GM12878 (cell line): Measurements from ENCODE around the gene SHC3. TPM values are rescaled to one million over a fixed set of nuclear protein-coding genes. Genes with fewer than 3 reads are reported as not detected.

Experiments used
- ATAC-seq: fragments of 200-7000 bp; cut with Tn5 transposase; 3 replicates; pipeline ENCODE4 v1.9.1; 2020; ENCODE audit warnings: mild to moderate bottlenecking, moderate library complexity
- BruUV-seq: library from RNA; stranded (reverse); fragments of 400-500 nt; replicated peaks from 2 replicates; lab custom pipeline; 2021; lab: Mats Ljungman, UMichigan
- CTCF ChIA-PET: fragments of 300-600 bp; sonication (Branson Sonifier 250); formaldehyde crosslinking; extraction: SDS; loops from one replicate; lab custom pipeline; 2021; ENCODE audit warnings: inconsistent platforms; lab: Yijun Ruan, JAX
- POLR2A ChIA-PET: fragments of 350-600 bp; formaldehyde crosslinking; extraction: SDS; loops from one replicate; lab custom pipeline; 2021; ENCODE audit warnings: inconsistent platforms; lab: Charles Lee
- RAD21 ChIA-PET: fragments of 300-600 bp; sonication (Branson Sonifier 250); formaldehyde crosslinking; loops from one replicate; lab custom pipeline; 2023; ENCODE audit warnings: antibody characterized with exemption; ENCODE audit not compliant: unreplicated experiment; lab: Charles Lee
- SMC1A ChIA-PET: fragments of 300-600 bp; sonication (Branson Sonifier 250); formaldehyde crosslinking; loops from one replicate; lab custom pipeline; 2023; ENCODE audit not compliant: unreplicated experiment, uncharacterized antibody; lab: Charles Lee
- DNase-seq: peaks from one replicate; pipeline ENCODE4 v3.0.0-alpha.2; 2011; ENCODE audit warnings: low read depth, low spot score
- FAIRE-seq: peaks from 3 replicates; lab custom pipeline; 2011; peaks lifted over from hg19 to GRCh38; lab: Jason Lieb, UNC
- H2AFZ ChIP-seq: 2 replicates; pipeline ENCODE4 v1.6.0; 2011; ENCODE audit warnings: low read depth, low read length, control low read depth; ENCODE audit not compliant: control insufficient read depth
- H3K27ac ChIP-seq: 2 replicates; pipeline ENCODE4 v1.5.1; 2011; ENCODE audit warnings: control low read depth; ENCODE audit not compliant: control insufficient read depth, insufficient read depth
- H3K27me3 ChIP-seq, 2 experiments: replicated peaks in 1 of 2; 2 replicates each; pipeline versions ENCODE4 v1.6.0 to v1.6.1; 2011; ENCODE audit warnings: low read length in 1 of 2; ENCODE audit not compliant: control insufficient read depth in 2 of 2, insufficient read depth in 2 of 2
- H3K36me3 ChIP-seq, 2 experiments: 2 replicates each; pipeline ENCODE4 v1.5.1; 2011; ENCODE audit warnings: low read length in 1 of 2; ENCODE audit not compliant: control insufficient read depth in 2 of 2, insufficient read depth in 2 of 2
- H3K4me1 ChIP-seq: 2 replicates; pipeline ENCODE4 v1.6.1; 2011; ENCODE audit warnings: mild to moderate bottlenecking, low read length, moderate library complexity, mixed read lengths; ENCODE audit not compliant: control insufficient read depth, insufficient read depth
- H3K4me2 ChIP-seq: 2 replicates; pipeline ENCODE4 v1.6.0; 2011; ENCODE audit warnings: control low read depth; ENCODE audit not compliant: control insufficient read depth, insufficient read depth
- H3K4me3 ChIP-seq: fragments of 200-600 bp; sonication (generic); 2 replicates; pipeline ENCODE4 v1.5.1; 2016
- H3K79me2 ChIP-seq: 2 replicates; pipeline ENCODE4 v1.6.0; 2011; ENCODE audit warnings: low read length; ENCODE audit not compliant: control insufficient read depth, insufficient read depth
- H3K9ac ChIP-seq: 2 replicates; pipeline ENCODE4 v1.8.0; 2011; ENCODE audit warnings: low read length, control low read depth, mixed read lengths; ENCODE audit not compliant: control insufficient read depth, insufficient read depth
- H3K9me3 ChIP-seq: replicated peaks from 3 replicates; pipeline ENCODE4 v1.5.1; 2011; ENCODE audit warnings: mild to moderate bottlenecking, low read length; ENCODE audit not compliant: control insufficient read depth, insufficient read depth
- H4K20me1 ChIP-seq: 2 replicates; pipeline ENCODE4 v1.6.0; 2011; ENCODE audit not compliant: control insufficient read depth, insufficient read depth
- BMI1 ChIP-seq: fragments of 450-650 bp; IDR thresholded peaks from 2 replicates; pipeline ENCODE4 v1.6.1; 2016; ENCODE audit warnings: mild to moderate bottlenecking, moderate library complexity, borderline replicate concordance
- CBFB ChIP-seq: IDR thresholded peaks from 2 replicates; pipeline ENCODE4 v1.6.1; 2016; ENCODE audit warnings: antibody characterized with exemption, low read depth
- CHD1 ChIP-seq: IDR thresholded peaks from 2 replicates; pipeline ENCODE4 v1.6.1; 2012; ENCODE audit warnings: low read depth, low read length, improper control_type of control experiment
- EED ChIP-seq: sonication (generic); IDR thresholded peaks from 2 replicates; pipeline ENCODE4 v1.6.1; 2016; ENCODE audit warnings: antibody characterized with exemption, low read depth
- FOS ChIP-seq: IDR thresholded peaks from 3 replicates; pipeline ENCODE4 v1.6.1; 2011; ENCODE audit warnings: borderline replicate concordance; ENCODE audit not compliant: insufficient read length; ENCODE audit errors: extremely low read depth
- MEF2A ChIP-seq: IDR thresholded peaks from 2 replicates; pipeline ENCODE4 v1.6.1; 2011; ENCODE audit warnings: low read depth, mild to moderate bottlenecking, low read length, moderate library complexity; ENCODE audit not compliant: insufficient read depth
- MTA3 ChIP-seq: IDR thresholded peaks from 2 replicates; pipeline ENCODE4 v1.6.1; 2012; ENCODE audit warnings: low read length, inconsistent platforms, borderline replicate concordance
- ZNF207 ChIP-seq: fragments of 450-650 bp; IDR thresholded peaks from 2 replicates; pipeline ENCODE4 v1.6.1; 2014; ENCODE audit warnings: antibody characterized with exemption, mild to moderate bottlenecking, borderline replicate concordance
- ZNF217 ChIP-seq: fragments of 450-650 bp; IDR thresholded peaks from 2 replicates; pipeline ENCODE4 v1.6.1; 2017; ENCODE audit warnings: antibody characterized with exemption, mild to moderate bottlenecking
- WGBS: methylation state at CpG from one replicate; pipeline ENCODE4 v1.1.6; 2016; ENCODE audit warnings: low lambda C conversion rate; ENCODE audit not compliant: insufficient replicate concordance, insufficient coverage; ENCODE audit errors: missing lambda C conversion rate; 5-methylcytosine and 5-hydroxymethylcytosine counted together
- in situ Hi-C: fragments of 300-500 bp; cut with MboI; formaldehyde crosslinking; loops from 9 replicates; pipeline ENCODE4 v1.14.3; 2018; ENCODE audit warnings: mixed read lengths
- intact Hi-C: fragments of 100-400 bp; cut with micrococcal nuclease; formaldehyde crosslinking; loops from one replicate; pipeline ENCODE4 v1.14.2; 2022; ENCODE audit not compliant: unreplicated experiment
- polyA plus RNA-seq, 11 experiments: library from polyadenylated mRNA; depleted of rRNA in 4 of 11; unstranded in 6 of 11; stranded (reverse) in 5 of 11; fragments of >200 nt; fragmentation: Nextera tagmentation in 4 of 11; fragmentation: Illumina TruSeq in 1 of 11; extraction: Ambion mirVana in 4 of 11; extraction: Trizol in 1 of 11; gene quantifications; 1 replicate in 1 of 11; 2 replicates in 10 of 11; pipeline versions ENCODE4 v1.2.1 to v1.2.3, GENCODE V29; 2011 to 2016; ENCODE audit warnings: inconsistent platforms in 2 of 11, missing spikeins in 2 of 11, low read depth in 1 of 11
- total RNA-seq, 4 experiments: library from RNA; depleted of rRNA in 3 of 4; stranded (reverse); fragments of >200 nt in 3 of 4; fragmentation: Illumina TruSeq in 1 of 4; extraction: Trizol in 1 of 4; gene quantifications; 2 replicates each; pipeline versions ENCODE4 v1.2.1 to v1.2.3, GENCODE V29; 2013 to 2021
- TF ChIP-seq, protein P1 (sequence below): fragments of 450-650 bp; formaldehyde crosslinking; IDR thresholded peaks from 2 replicates; pipeline ENCODE4 v1.4.0; 2020; ENCODE audit warnings: mild to moderate bottlenecking, moderate library complexity

Gene SHC3
- total and polyA plus RNA-seq, 10 of the 15 experiments (the other 5 are each of a cell fraction or from before 2014, with no cell fraction given): 0.01 to 0.06 TPM; not detected in 8

DNA sequence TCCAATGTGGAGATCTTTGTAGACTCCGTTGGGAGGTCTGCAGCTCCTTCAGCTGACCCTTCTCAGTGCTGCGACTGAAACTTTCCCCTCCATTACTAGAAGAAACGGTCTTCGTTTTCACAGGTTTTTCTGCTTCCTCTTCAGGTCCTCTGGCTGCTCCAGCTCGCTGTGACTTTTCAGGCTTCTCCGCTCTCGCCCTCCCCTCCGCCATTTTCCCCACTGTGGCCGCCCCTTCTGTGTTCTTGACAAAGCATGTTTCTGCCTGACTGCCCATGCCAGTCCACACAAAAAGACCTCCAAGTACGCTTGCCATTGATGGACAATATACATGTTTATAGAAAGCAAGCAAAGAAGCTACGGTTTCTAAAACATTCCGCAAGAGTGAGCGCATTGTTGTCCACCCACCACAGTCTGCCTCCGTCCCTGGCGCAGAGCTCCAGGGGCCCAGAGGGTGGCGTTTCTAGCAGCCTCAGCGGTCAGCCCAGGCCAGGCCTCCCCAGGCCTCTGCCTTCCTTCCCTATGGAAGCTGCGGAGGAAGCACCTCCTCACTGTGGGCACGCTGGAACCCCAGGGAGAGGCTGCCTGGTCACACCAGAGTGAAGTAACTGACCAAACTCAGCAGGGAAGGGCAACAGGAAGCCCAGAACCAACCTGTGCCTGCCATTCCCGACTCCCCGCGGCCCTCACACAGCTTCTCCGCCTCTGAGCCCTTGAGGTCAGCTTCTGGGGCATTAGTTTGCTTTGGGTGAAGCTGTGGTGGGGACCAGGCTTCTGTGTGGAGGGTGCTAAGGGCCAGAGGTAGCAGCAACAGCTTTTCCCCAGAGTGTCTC, 207.3 kb downstream of the SHC3 start:
- no peaks in the 10 kb centered on the region for H3K4me1 ChIP-seq
- intact Hi-C loops (no loop called here), in situ Hi-C loops (no loop called here)
- DNase-seq (no peak), FAIRE-seq (no peak)
- ChIA-PET SMC1A (no interaction called here), POLR2A (no interaction called here), RAD21 (no interaction called here), CTCF (no interaction called here)
- H3K79me2 ChIP-seq: no peaks in the 10 kb centered on the region
- H3K9me3 ChIP-seq: no peaks in the 10 kb centered on the region
- no peaks in the 10 kb centered on the region for H4K20me1 ChIP-seq
- TF ChIP-seq MTA3: no peak
- TF ChIP-seq, all 136 proteins: peak for 0
- Histone ChIP-seq H3K27ac (no peak overlapping the region), H2AFZ (no peak overlapping the region), H3K4me3 (no peak overlapping the region), H3K9ac (no peak overlapping the region), H3K36me3 (no peaks in the 10 kb centered on the region), H3K4me2 (no peak overlapping the region), H3K27me3 (no peaks in the 10 kb centered on the region)
- no TSS peak for BruUV-seq
- 61% methylated on average over 23 of the region's 23 CpGs for WGBS
- no peak for ATAC-seq

DNA sequence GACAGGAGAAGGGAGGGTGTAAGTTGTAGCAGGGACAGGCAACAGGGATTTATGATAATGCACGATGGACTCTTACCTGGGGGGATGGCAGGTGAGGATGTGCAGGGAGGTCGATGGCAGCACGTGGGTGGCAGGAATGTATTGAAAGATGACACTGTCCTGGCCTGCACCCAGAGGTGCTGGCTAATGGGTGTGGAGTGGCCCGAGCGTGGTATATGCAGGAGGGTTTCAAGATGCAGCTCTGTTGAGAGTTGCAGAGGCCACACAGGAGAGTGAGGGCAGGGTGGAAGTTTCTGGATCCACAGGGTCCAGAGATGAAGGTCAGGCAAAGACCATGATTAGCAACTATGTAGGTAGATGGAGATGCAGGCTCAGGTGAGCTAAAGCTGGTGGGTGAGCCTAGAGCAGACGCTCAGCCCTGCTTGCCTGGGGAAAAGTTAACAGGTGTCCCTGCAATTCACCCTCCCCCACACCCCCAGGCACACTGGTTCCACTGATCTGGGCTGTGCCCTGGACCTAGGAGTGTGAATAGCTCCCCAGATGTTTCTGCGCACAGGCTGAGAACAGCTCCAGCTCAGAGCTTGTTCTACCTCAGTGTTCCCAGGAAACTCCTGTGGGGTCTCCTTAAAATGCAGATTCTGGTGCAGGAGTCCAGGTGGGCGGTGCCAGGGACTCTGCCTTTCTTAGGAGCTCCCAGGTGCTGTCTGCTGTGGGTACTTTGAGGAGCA, 208.8 kb downstream of the SHC3 start:
- DNase-seq: no peak
- no peak overlapping the region for H3K9ac ChIP-seq
- no TSS peak for BruUV-seq
- CTCF ChIA-PET: no interaction called here
- H3K79me2 ChIP-seq: no peaks in the 10 kb centered on the region
- no peak for FAIRE-seq
- POLR2A ChIA-PET: no interaction called here
- no peak overlapping the region for H3K4me3 ChIP-seq
- H3K27ac ChIP-seq: no peak overlapping the region
- no peaks in the 10 kb centered on the region for H3K9me3 ChIP-seq
- no peak overlapping the region for H2AFZ ChIP-seq
- no peaks in the 10 kb centered on the region for H3K4me1 ChIP-seq
- no peaks in the 10 kb centered on the region for H3K27me3 ChIP-seq
- no peaks in the 10 kb centered on the region for H3K36me3 ChIP-seq
- RAD21 ChIA-PET: no interaction called here
- H3K4me2 ChIP-seq: no peak overlapping the region
- in situ Hi-C loops: no loop called here
- ATAC-seq: no peak
- no peaks in the 10 kb centered on the region for H4K20me1 ChIP-seq
- intact Hi-C loops: no loop called here
- SMC1A ChIA-PET: no interaction called here
- 17% methylated on average over 8 of the region's 8 CpGs for WGBS
- no peak for TF ChIP-seq EED
- TF ChIP-seq ZNF207: no peak
- TF ChIP-seq FOS: no peak
- TF ChIP-seq BMI1: no peak
- no peak for TF ChIP-seq MEF2A
- TF ChIP-seq CBFB: no peak
- TF ChIP-seq, protein P1, sequence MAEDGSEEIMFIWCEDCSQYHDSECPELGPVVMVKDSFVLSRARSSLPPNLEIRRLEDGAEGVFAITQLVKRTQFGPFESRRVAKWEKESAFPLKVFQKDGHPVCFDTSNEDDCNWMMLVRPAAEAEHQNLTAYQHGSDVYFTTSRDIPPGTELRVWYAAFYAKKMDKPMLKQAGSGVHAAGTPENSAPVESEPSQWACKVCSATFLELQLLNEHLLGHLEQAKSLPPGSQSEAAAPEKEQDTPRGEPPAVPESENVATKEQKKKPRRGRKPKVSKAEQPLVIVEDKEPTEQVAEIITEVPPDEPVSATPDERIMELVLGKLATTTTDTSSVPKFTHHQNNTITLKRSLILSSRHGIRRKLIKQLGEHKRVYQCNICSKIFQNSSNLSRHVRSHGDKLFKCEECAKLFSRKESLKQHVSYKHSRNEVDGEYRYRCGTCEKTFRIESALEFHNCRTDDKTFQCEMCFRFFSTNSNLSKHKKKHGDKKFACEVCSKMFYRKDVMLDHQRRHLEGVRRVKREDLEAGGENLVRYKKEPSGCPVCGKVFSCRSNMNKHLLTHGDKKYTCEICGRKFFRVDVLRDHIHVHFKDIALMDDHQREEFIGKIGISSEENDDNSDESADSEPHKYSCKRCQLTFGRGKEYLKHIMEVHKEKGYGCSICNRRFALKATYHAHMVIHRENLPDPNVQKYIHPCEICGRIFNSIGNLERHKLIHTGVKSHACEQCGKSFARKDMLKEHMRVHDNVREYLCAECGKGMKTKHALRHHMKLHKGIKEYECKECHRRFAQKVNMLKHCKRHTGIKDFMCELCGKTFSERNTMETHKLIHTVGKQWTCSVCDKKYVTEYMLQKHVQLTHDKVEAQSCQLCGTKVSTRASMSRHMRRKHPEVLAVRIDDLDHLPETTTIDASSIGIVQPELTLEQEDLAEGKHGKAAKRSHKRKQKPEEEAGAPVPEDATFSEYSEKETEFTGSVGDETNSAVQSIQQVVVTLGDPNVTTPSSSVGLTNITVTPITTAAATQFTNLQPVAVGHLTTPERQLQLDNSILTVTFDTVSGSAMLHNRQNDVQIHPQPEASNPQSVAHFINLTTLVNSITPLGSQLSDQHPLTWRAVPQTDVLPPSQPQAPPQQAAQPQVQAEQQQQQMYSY (CRISPR knock-in tag): no peak
- TF ChIP-seq ZNF217: no peak
- no peak for TF ChIP-seq CHD1
